Gastrocnemius medialis (tissue), 4 donors: ENCODE data around the gene MSRB3. TPM values are rescaled to one million over a fixed set of nuclear protein-coding genes. Genes with fewer than 3 reads are reported as not detected.

ENCODE experiments used
- ATAC-seq, 2 donors: fragments of 150-250 bp; one replicate each; pipeline ENCODE4 v1.9.1; 2016
- DNase-seq, 2 donors: peaks; one replicate each; pipeline ENCODE4 v3.0.0-alpha.2; 2019
- H3K27ac ChIP-seq, 4 donors: fragments of 200-600 bp; sonication (generic); 1 replicate in 1 of 4; 2 replicates in 3 of 4; pipeline ENCODE4 v1.5.1; 2016 to 2018; ENCODE audit warnings: mild to moderate bottlenecking in 2 of 4, moderate library complexity in 1 of 4
- H3K27me3 ChIP-seq, 3 donors: fragments of 200-600 bp; sonication (generic) in 2 of 3; 1 replicate in 1 of 3; 2 replicates in 2 of 3; pipeline versions ENCODE4 v1.5.1 to v1.6.0; 2016 to 2019; ENCODE audit warnings: mild to moderate bottlenecking in 1 of 3, moderate library complexity in 1 of 3
- H3K36me3 ChIP-seq, 2 donors: fragments of 200-600 bp; sonication (generic) in 1 of 2; one replicate each; pipeline ENCODE4 v1.5.1; 2017 to 2018
- H3K4me1 ChIP-seq, 2 donors: fragments of 200-600 bp; sonication (generic) in 1 of 2; one replicate each; pipeline ENCODE4 v1.5.1; 2016 to 2017; ENCODE audit warnings: mild to moderate bottlenecking in 2 of 2
- H3K4me3 ChIP-seq, 4 donors: fragments of 200-600 bp; sonication (generic) in 3 of 4; 1 replicate in 1 of 4; 2 replicates in 3 of 4; pipeline ENCODE4 v1.5.1; 2016 to 2019; ENCODE audit warnings: mild to moderate bottlenecking in 2 of 4
- H3K9me3 ChIP-seq, 3 donors: fragments of 200-600 bp; sonication (generic) in 2 of 3; 1 replicate in 1 of 3; 2 replicates in 2 of 3; pipeline ENCODE4 v1.5.1; 2016 to 2019
- CTCF ChIP-seq, 5 experiments: fragments of 450-650 bp in 3 of 5; fragments of 200-600 bp in 2 of 5; sonication (generic) in 2 of 5; IDR thresholded peaks in 4 of 5; conservative IDR thresholded peaks in 1 of 5; 1 replicate in 4 of 5; 2 replicates in 1 of 5; pipeline ENCODE4 v1.5.1; 2016 to 2019; ENCODE audit warnings: antibody characterized with exemption in 5 of 5, mild to moderate bottlenecking in 3 of 5, moderate library complexity in 3 of 5
- POLR2A ChIP-seq, 2 donors: fragments of 450-650 bp; IDR thresholded peaks; one replicate each; pipeline ENCODE4 v1.6.1; 2017; ENCODE audit warnings: antibody characterized with exemption in 2 of 2, mild to moderate bottlenecking in 2 of 2, moderate library complexity in 2 of 2
- in situ Hi-C, 4 donors: fragments of 200-750 bp; cut with MboI; loops; one replicate each; pipeline versions ENCODE4 v1.15.0 to v1.8.0; 2017; ENCODE audit warnings: low sequenced_read_pairs in 4 of 4
- intact Hi-C: fragments of 100-400 bp; cut with DNase I; formaldehyde crosslinking; loops from one replicate; pipeline ENCODE4 v1.15.1; 2023; ENCODE audit warnings: low total_unique reads
- total RNA-seq, 4 donors: library from RNA; depleted of rRNA; stranded (reverse); fragments of >200 nt; gene quantifications; one replicate each; pipeline versions ENCODE4 v1.1.0 to v1.2.3, GENCODE V29; 2016

The MSRB3 gene
- total RNA-seq, 4 donors from 2014 or later: 29.0 to 59.0 (median 47.3) TPM

GRCh38 chr12:65419284-65420072 is 141.0 kb downstream of the MSRB3 start:
- ATAC-seq: no peak
- TF ChIP-seq POLR2A (IDR thresholded peaks at IDR 0.05): no peak
- no peak for TF ChIP-seq CTCF (IDR thresholded peaks at IDR 0.05 in 4 of 5, conservative IDR thresholded peaks at IDR 0.05 in 1 of 5)
- no peak overlapping the region for H3K27ac ChIP-seq
- in situ Hi-C loops: no loop called here
- peaks cover 0 to 5% (median 5%) of the 10 kb centered on the region in 3 donors for H3K9me3 ChIP-seq
- DNase-seq: no peak
- intact Hi-C loops: no loop called here
- no peak overlapping the region for H3K4me3 ChIP-seq
- H3K36me3 ChIP-seq: peaks cover 0 to 22% of the 10 kb centered on the region in 2 donors
- H3K4me1 ChIP-seq: no peaks in the 10 kb centered on the region
- H3K27me3 ChIP-seq: no peaks in the 10 kb centered on the region

- Histone ChIP-seq H3K4me1 (no peaks in the 10 kb centered on the region), H3K4me3 (no peak overlapping the region), H3K9me3 (peaks cover 0 to 5% (median 5%) of the 10 kb centered on the region in 3 donors), H3K27ac (no peak overlapping the region), H3K27me3 (no peaks in the 10 kb centered on the region), H3K36me3 (peaks cover 0 to 22% of the 10 kb centered on the region in 2 donors)
- ATAC-seq (no peak), DNase-seq (no peak)
- intact Hi-C loops (no loop called here), in situ Hi-C loops (no loop called here)
- TF ChIP-seq CTCF (IDR thresholded peaks at IDR 0.05 in 4 of 5, conservative IDR thresholded peaks at IDR 0.05 in 1 of 5): no peak
- no peak for TF ChIP-seq POLR2A (IDR thresholded peaks at IDR 0.05)
Measured at GRCh38 chr12:65420941-65421340, 142.5 kb downstream of the MSRB3 start.

GRCh38 chr12:65427646-65428045 is 149.2 kb downstream of the MSRB3 start:
- intact Hi-C loops (no loop called here), in situ Hi-C loops (no loop called here)
- no peaks in the 10 kb centered on the region for H3K4me1 ChIP-seq
- no peak overlapping the region for H3K27ac ChIP-seq
- DNase-seq: no peak
- no peak overlapping the region for H3K4me3 ChIP-seq
- H3K9me3 ChIP-seq: peaks cover 0 to 3% (median 0%) of the 10 kb centered on the region in 3 donors
- H3K36me3 ChIP-seq: no peaks in the 10 kb centered on the region
- no peak for ATAC-seq
- no peak for TF ChIP-seq POLR2A (IDR thresholded peaks at IDR 0.05)
- TF ChIP-seq CTCF (IDR thresholded peaks at IDR 0.05 in 4 of 5, conservative IDR thresholded peaks at IDR 0.05 in 1 of 5): no peak
- H3K27me3 ChIP-seq: no peaks in the 10 kb centered on the region

- in situ Hi-C loops: no loop called here
- no peak for DNase-seq
- no peaks in the 10 kb centered on the region for H3K36me3 ChIP-seq
- no peak for TF ChIP-seq POLR2A (IDR thresholded peaks at IDR 0.05)
- no peak for TF ChIP-seq CTCF (IDR thresholded peaks at IDR 0.05 in 4 of 5, conservative IDR thresholded peaks at IDR 0.05 in 1 of 5)
- no peak overlapping the region for H3K27ac ChIP-seq
- peaks cover 0 to 3% (median 0%) of the 10 kb centered on the region in 3 donors for H3K9me3 ChIP-seq
- no peak for ATAC-seq
- intact Hi-C loops: no loop called here
- no peak overlapping the region for H3K4me3 ChIP-seq
- H3K27me3 ChIP-seq: no peaks in the 10 kb centered on the region
- H3K4me1 ChIP-seq: no peaks in the 10 kb centered on the region
Measured at GRCh38 chr12:65430006-65430405, 151.5 kb downstream of the MSRB3 start.
